C4-2B (cell line): Measurements from ENCODE around the gene FRAS1.
"Not testable (repeated sequence)": the region's sequence is repeated elsewhere in the genome, so short reads cannot be mapped to it uniquely, and the experiment has no call there.

Experiments used
- H3K27ac ChIP-seq: fragments of 450-650 bp; 2 replicates; pipeline ENCODE4 v1.5.1; 2017
- ZFX ChIP-seq: fragments of 450-650 bp; IDR thresholded peaks from 2 replicates; pipeline ENCODE4 v1.6.1; 2017
- TF ChIP-seq, protein P1 (sequence below): fragments of 450-650 bp; conservative IDR thresholded peaks from 2 replicates; pipeline ENCODE4 v1.5.1; 2017; ENCODE audit warnings: mild to moderate bottlenecking

The FRAS1 gene

DNA sequence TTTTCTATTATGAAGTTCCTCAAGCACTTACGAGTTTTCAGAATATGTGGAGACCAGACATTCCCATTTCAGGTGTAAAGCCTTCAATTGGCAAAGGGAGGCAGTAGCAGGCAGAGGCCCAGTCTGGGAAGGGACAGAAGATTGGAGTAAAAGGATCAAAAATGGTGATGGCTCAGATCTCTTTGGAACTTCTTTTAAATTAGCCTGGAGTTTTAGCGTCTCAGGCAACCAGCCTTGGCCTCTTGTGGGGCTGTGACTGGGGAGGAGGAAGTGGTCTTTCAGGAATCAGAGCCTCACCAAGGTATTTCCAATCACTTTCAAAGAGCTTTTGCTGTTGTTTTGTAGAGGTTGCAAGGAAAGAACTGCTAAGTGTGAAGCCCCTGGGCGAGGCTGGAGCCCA is 239.1 kb downstream of the FRAS1 start:
- no peak overlapping the region for H3K27ac ChIP-seq
- TF ChIP-seq, protein P1, sequence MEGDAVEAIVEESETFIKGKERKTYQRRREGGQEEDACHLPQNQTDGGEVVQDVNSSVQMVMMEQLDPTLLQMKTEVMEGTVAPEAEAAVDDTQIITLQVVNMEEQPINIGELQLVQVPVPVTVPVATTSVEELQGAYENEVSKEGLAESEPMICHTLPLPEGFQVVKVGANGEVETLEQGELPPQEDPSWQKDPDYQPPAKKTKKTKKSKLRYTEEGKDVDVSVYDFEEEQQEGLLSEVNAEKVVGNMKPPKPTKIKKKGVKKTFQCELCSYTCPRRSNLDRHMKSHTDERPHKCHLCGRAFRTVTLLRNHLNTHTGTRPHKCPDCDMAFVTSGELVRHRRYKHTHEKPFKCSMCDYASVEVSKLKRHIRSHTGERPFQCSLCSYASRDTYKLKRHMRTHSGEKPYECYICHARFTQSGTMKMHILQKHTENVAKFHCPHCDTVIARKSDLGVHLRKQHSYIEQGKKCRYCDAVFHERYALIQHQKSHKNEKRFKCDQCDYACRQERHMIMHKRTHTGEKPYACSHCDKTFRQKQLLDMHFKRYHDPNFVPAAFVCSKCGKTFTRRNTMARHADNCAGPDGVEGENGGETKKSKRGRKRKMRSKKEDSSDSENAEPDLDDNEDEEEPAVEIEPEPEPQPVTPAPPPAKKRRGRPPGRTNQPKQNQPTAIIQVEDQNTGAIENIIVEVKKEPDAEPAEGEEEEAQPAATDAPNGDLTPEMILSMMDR, result no peak; the same call in 1 of the 2 replicates
- no peak for TF ChIP-seq ZFX

- TF ChIP-seq ZFX, result no peak
- TF ChIP-seq, protein P1, result no peak
- no peak overlapping the region for H3K27ac ChIP-seq
Measured at GRCh38 chr4:78297116-78297800, 240.1 kb downstream of the FRAS1 start.

GRCh38 chr4:78298618-78299017 is 241.5 kb downstream of the FRAS1 start:
- no peak for TF ChIP-seq ZFX
- TF ChIP-seq, protein P1, result no peak
- H3K27ac ChIP-seq, result no peak overlapping the region

- no peak overlapping the region for H3K27ac ChIP-seq
- TF ChIP-seq ZFX, result no peak
- TF ChIP-seq, protein P1, result no peak
Measured at GRCh38 chr4:78299565-78299972, 242.4 kb downstream of the FRAS1 start.

DNA sequence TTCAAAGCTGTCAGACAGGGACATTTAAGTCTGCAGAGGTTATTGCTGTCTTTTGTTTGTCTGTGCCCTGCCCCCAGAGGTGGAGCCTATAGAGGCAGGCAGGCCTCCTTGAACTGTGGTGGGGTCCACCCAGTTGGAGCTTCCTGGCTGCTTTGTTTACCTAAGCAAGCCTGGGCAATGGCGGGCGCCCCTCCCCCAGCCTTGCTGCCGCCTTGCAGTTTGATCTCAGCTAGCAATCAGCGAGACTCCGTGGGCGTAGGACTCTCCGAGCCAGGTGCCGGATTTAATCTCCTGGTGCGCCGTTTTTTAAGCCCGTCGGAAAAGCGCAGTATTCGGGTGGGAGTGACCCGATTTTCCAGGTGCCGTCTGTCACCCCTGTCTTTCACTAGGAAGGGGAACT is 250.1 kb downstream of the FRAS1 start:
- H3K27ac ChIP-seq, result not testable (repeated sequence)

- no peak for TF ChIP-seq ZFX
- TF ChIP-seq, protein P1, result no peak
- H3K27ac ChIP-seq, result no peak overlapping the region
Measured at GRCh38 chr4:78308517-78308916, 251.4 kb downstream of the FRAS1 start.

DNA sequence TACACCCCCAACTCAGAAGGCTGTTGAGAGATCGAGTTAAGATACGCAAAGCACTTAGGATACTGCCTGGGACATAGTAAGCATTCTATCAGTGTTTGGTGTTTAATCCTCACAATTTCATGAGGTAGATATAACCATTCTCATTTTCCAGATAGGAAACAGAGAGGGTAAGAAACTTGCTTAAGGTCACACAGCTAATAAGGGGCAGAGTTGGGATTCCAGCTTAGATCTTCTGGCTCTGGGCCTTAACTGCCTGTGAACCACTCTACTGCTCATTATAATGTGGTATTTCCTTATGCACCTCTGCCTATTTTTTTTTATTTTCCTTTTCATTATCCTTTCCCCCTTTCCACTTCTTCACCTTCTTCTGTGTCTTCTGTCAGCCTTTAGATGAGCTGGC is 252.2 kb downstream of the FRAS1 start:
- H3K27ac ChIP-seq, result no peak overlapping the region
- TF ChIP-seq, protein P1, result no peak
- no peak for TF ChIP-seq ZFX
